B cell (primary cell): ENCODE results near the gene ITFG2. TPM values are rescaled to one million over a fixed set of nuclear protein-coding genes. Genes with fewer than 3 reads are reported as not detected.

ENCODE experiments used
- ATAC-seq: fragments of 200-7000 bp; cut with Tn5 transposase; one replicate; pipeline ENCODE4 v1.10.0; 2021; ENCODE audit warnings: low read depth, mild to moderate bottlenecking, moderate number of reproducible peaks, moderate library complexity
- CTCF ChIA-PET: fragments of 350-600 bp; sonication (Branson Sonifier 250); formaldehyde crosslinking; loops from one replicate; lab custom pipeline; 2021; ENCODE audit warnings: antibody characterized with exemption, inconsistent platforms; lab: Charles Lee
- POLR2A ChIA-PET: fragments of 350-600 bp; sonication (Branson Sonifier 250); formaldehyde crosslinking; loops from one replicate; lab custom pipeline; 2021; ENCODE audit warnings: antibody characterized with exemption; lab: Charles Lee
- DNase-seq: peaks from one replicate; pipeline ENCODE4 v3.0.0; 2013
- H2AFZ ChIP-seq: 2 replicates; pipeline ENCODE4 v1.6.1; 2012; ENCODE audit warnings: mild to moderate bottlenecking, low read depth, low read length; ENCODE audit not compliant: insufficient read depth, poor library complexity, severe bottlenecking
- H3K27ac ChIP-seq, 2 donors: 1 replicate in 1 of 2; 2 replicates in 1 of 2; pipeline ENCODE4 v1.5.1; 2012 to 2013; ENCODE audit warnings: low read length in 2 of 2, mild to moderate bottlenecking in 2 of 2, moderate library complexity in 1 of 2
- H3K27me3 ChIP-seq, 4 experiments: fragments of 200-600 bp in 1 of 4; sonication (generic) in 1 of 4; replicated peaks in 1 of 4; 1 replicate in 2 of 4; 2 replicates in 2 of 4; pipeline versions ENCODE4 v1.6.1 to v1.7.0; 2013 to 2016; ENCODE audit warnings: low read length in 3 of 4, mild to moderate bottlenecking in 2 of 4, mixed read lengths in 1 of 4, moderate library complexity in 1 of 4; ENCODE audit not compliant: insufficient read depth in 4 of 4, control insufficient read depth in 3 of 4; ENCODE audit errors: control extremely low read depth in 1 of 4
- H3K36me3 ChIP-seq, 2 experiments: replicated peaks in 1 of 2; 1 replicate in 1 of 2; 2 replicates in 1 of 2; pipeline versions ENCODE4 v1.6.1 to v1.7.1; 2013; ENCODE audit warnings: low read length in 1 of 2; ENCODE audit not compliant: insufficient read depth in 2 of 2, control insufficient read depth in 1 of 2; ENCODE audit errors: control extremely low read depth in 1 of 2, extremely low read depth in 1 of 2
- H3K4me1 ChIP-seq, 2 donors: fragments of 200-600 bp in 1 of 2; sonication (generic) in 1 of 2; 1 replicate in 1 of 2; 2 replicates in 1 of 2; pipeline versions ENCODE4 v1.5.1 to v1.6.1; 2013 to 2017; ENCODE audit warnings: low read length in 2 of 2; ENCODE audit not compliant: control insufficient read depth in 2 of 2, insufficient read depth in 2 of 2
- H3K4me2 ChIP-seq: replicated peaks from 2 replicates; pipeline ENCODE3; 2012; ENCODE audit warnings: mild to moderate bottlenecking, low read depth, low read length; ENCODE audit not compliant: poor library complexity, severe bottlenecking
- H3K4me3 ChIP-seq, 5 experiments: fragments of 200-600 bp in 1 of 5; sonication (generic) in 1 of 5; 1 replicate in 3 of 5; 2 replicates in 2 of 5; pipeline versions ENCODE4 v1.5.1 to v1.7.0; 2011 to 2016; ENCODE audit warnings: low read length in 4 of 5, mild to moderate bottlenecking in 4 of 5, low read depth in 2 of 5, control low read depth in 1 of 5, moderate library complexity in 1 of 5; ENCODE audit not compliant: insufficient read depth in 1 of 5; ENCODE audit errors: control extremely low read depth in 1 of 5, extremely low read depth in 1 of 5
- H3K79me2 ChIP-seq: fragments of 200-600 bp; sonication (generic); one replicate; pipeline ENCODE4 v1.6.0; 2016; ENCODE audit warnings: low read length; ENCODE audit not compliant: control insufficient read depth, insufficient read depth
- H3K9ac ChIP-seq: fragments of 200-600 bp; sonication (generic); 2 replicates; pipeline ENCODE4 v1.6.1; 2017; ENCODE audit warnings: mild to moderate bottlenecking, low read length, moderate library complexity
- H3K9me3 ChIP-seq, 3 donors: one replicate each; pipeline versions ENCODE4 v1.6.1 to v1.7.1; 2013; ENCODE audit warnings: low read length in 2 of 3; ENCODE audit not compliant: control insufficient read depth in 2 of 3, insufficient read depth in 1 of 3; ENCODE audit errors: control extremely low read depth in 1 of 3
- H4K20me1 ChIP-seq: 2 replicates; pipeline ENCODE4 v1.6.0; 2012; ENCODE audit warnings: mild to moderate bottlenecking, low read length; ENCODE audit not compliant: insufficient read depth, control insufficient read depth, poor library complexity, severe bottlenecking
- H3K27ac Mint-ChIP-seq: one replicate; pipeline ENCODE4 v1.8.0; 2021; ENCODE audit warnings: mixed read lengths
- H3K27me3 Mint-ChIP-seq: one replicate; pipeline ENCODE4 v1.8.0; 2021; ENCODE audit warnings: mixed read lengths
- H3K4me1 Mint-ChIP-seq: one replicate; pipeline ENCODE4 v1.8.0; 2021; ENCODE audit warnings: mixed read lengths
- H3K4me3 Mint-ChIP-seq: one replicate; pipeline ENCODE4 v1.8.0; 2021; ENCODE audit warnings: mixed read lengths
- H3K9me3 Mint-ChIP-seq: one replicate; pipeline ENCODE4 v1.8.0; 2022; ENCODE audit warnings: mixed read lengths; ENCODE audit not compliant: insufficient read depth
- EZH2 ChIP-seq: IDR thresholded peaks from 2 replicates; pipeline ENCODE4 v1.6.1; 2012; ENCODE audit warnings: borderline replicate concordance, low read depth, mild to moderate bottlenecking, moderate library complexity, low read length; ENCODE audit not compliant: insufficient read depth, poor library complexity, severe bottlenecking
- WGBS: methylation state at CpG from one replicate; pipeline ENCODE4 v1.1.5; 2013; ENCODE audit warnings: missing lambda C conversion rate; ENCODE audit not compliant: insufficient coverage; 5-methylcytosine and 5-hydroxymethylcytosine counted together
- intact Hi-C: fragments of 100-400 bp; cut with micrococcal nuclease; formaldehyde crosslinking; loops from one replicate; pipeline ENCODE4 v1.10.0; 2022
- polyA plus RNA-seq: library from polyadenylated mRNA; depleted of rRNA; stranded (reverse); fragments of >200 nt; gene quantifications from 2 replicates; pipeline ENCODE4 v1.2.3, GENCODE V29; 2012
- total RNA-seq, 2 donors: library from RNA; stranded (reverse); fragments of 120-200 nt in 1 of 2; gene quantifications; 1 replicate in 1 of 2; 2 replicates in 1 of 2; pipeline versions ENCODE4 v1.2.3 to v1.2.4, GENCODE V29; 2013 to 2022
- TF ChIP-seq, protein P1 (sequence below): fragments of 200-600 bp; IDR thresholded peaks from one replicate; pipeline ENCODE4 v1.8.0; 2022; ENCODE audit warnings: antibody characterized with exemption, mild to moderate bottlenecking

The ITFG2 gene
- total and polyA plus RNA-seq, 2 donors (not counting 1 experiment from before 2014, with no cell fraction given), result 88.2 to 137 TPM

DNA sequence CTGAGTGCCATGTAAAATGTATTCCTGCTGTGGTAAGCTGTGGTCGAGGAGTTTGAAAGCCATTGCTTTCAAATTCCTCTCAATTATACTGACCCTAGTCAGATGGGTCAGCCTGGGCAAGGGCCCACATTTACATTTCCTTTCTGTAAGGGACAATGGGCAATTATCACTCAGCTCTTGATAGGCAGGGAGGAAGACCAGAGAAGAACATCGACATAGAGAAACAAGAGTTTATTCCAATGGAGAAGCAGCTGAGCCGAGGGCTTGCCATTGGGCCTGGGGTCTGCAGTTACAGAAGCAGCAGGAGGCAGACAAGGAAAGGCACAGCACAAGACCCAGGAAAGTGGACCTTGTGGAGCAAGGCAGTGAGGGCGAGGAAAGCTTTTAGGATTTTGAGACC lies 12.7 kb downstream of the ITFG2 start:
- Mint-ChIP-seq H3K4me3 (no peak overlapping the region), H3K4me1 (no peaks in the 10 kb centered on the region), H3K27ac (no peak overlapping the region), H3K27me3 (no peaks in the 10 kb centered on the region), H3K9me3 (no peaks in the 10 kb centered on the region)
- Histone ChIP-seq H3K27ac (no peak overlapping the region), H3K36me3 (peaks cover 0 to 81% of the 10 kb centered on the region in 2 experiments), H3K4me2 (no peak overlapping the region), H4K20me1 (no peaks in the 10 kb centered on the region), H3K9me3 (no peaks in the 10 kb centered on the region), H2AFZ (no peak overlapping the region), H3K4me3 (no peak overlapping the region), H3K9ac (no peak overlapping the region), H3K79me2 (peaks cover 2% of the 10 kb centered on the region), H3K4me1 (no peaks in the 10 kb centered on the region), H3K27me3 (no peaks in the 10 kb centered on the region)
- no peak for ATAC-seq
- intact Hi-C loops, result no loop called here
- ChIA-PET CTCF (no interaction called here), POLR2A (no interaction called here)
- TF ChIP-seq EZH2, result no peak
- TF ChIP-seq, protein P1, sequence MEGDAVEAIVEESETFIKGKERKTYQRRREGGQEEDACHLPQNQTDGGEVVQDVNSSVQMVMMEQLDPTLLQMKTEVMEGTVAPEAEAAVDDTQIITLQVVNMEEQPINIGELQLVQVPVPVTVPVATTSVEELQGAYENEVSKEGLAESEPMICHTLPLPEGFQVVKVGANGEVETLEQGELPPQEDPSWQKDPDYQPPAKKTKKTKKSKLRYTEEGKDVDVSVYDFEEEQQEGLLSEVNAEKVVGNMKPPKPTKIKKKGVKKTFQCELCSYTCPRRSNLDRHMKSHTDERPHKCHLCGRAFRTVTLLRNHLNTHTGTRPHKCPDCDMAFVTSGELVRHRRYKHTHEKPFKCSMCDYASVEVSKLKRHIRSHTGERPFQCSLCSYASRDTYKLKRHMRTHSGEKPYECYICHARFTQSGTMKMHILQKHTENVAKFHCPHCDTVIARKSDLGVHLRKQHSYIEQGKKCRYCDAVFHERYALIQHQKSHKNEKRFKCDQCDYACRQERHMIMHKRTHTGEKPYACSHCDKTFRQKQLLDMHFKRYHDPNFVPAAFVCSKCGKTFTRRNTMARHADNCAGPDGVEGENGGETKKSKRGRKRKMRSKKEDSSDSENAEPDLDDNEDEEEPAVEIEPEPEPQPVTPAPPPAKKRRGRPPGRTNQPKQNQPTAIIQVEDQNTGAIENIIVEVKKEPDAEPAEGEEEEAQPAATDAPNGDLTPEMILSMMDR, result no peak
- DNase-seq, result no peak
- 93% methylated on average over 3 of the region's 4 CpGs for WGBS

DNA sequence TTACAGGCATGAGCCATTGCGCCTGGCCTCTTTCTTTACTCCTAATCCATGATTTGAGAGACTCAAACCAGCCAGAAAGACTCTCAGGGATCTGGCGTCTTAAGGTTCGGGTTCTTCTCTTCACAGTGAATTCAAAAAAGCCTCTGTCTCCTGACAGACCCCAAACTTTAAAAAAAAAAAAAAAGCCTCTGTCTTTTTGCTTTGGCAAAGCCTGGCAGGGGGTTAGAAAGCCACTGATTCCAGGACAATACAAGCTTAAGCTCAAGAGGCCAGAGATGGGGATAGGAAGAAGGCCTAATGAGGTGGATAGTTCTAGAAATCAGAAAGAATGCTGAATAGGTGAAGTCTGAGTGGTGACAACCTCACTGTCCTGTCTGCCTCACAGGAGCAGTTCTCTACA lies 13.6 kb downstream of the ITFG2 start:
- H3K9me3 ChIP-seq, result no peaks in the 10 kb centered on the region
- no peaks in the 10 kb centered on the region for H3K9me3 Mint-ChIP-seq
- no peak overlapping the region for H3K27ac ChIP-seq
- H3K4me2 ChIP-seq, result no peak overlapping the region
- no peaks in the 10 kb centered on the region for H3K79me2 ChIP-seq
- H3K4me3 ChIP-seq, result no peak overlapping the region
- H3K4me3 Mint-ChIP-seq, result no peak overlapping the region
- POLR2A ChIA-PET, result no interaction called here
- H3K4me1 Mint-ChIP-seq, result no peaks in the 10 kb centered on the region
- no peaks in the 10 kb centered on the region for H3K27me3 Mint-ChIP-seq
- H3K27me3 ChIP-seq, result no peaks in the 10 kb centered on the region
- no peak overlapping the region for H3K9ac ChIP-seq
- H4K20me1 ChIP-seq, result no peaks in the 10 kb centered on the region
- TF ChIP-seq, protein P1, result no peak
- no peak for TF ChIP-seq EZH2
- DNase-seq (no peak), ATAC-seq (no peak)
- no peak overlapping the region for H3K27ac Mint-ChIP-seq
- intact Hi-C loops, result no loop called here
- WGBS, result 100% methylated on average over 3 of the region's 3 CpGs
- CTCF ChIA-PET, result no interaction called here
- H2AFZ ChIP-seq, result no peak overlapping the region
- no peaks in the 10 kb centered on the region for H3K4me1 ChIP-seq
- peaks cover 0 to 73% of the 10 kb centered on the region in 2 experiments for H3K36me3 ChIP-seq
